GM21825 (cell line): ENCODE data around the gene SMIM28.
A peak's percentile ranks its signal among the peaks of the same experiment; 100 is the strongest.

Experiments used
- ATAC-seq: cut with Tn5 transposase; IDR thresholded peaks from one replicate; pipeline ENCODE4 v1.9.1; 2021; ENCODE audit warnings: mild to moderate bottlenecking, moderate library complexity; ENCODE audit not compliant: unreplicated experiment

The SMIM28 gene

GRCh38 chr6:138372711-138373463 lies 4.8 kb upstream of the SMIM28 start:
- no peak for ATAC-seq

GRCh38 chr6:138374230-138374629 lies 3.5 kb upstream of the SMIM28 start:
- no peak for ATAC-seq

GRCh38 chr6:138374815-138375214 lies 2.9 kb upstream of the SMIM28 start:
- ATAC-seq, result no peak

GRCh38 chr6:138377042-138377441 lies 663 bp upstream of the SMIM28 start:
- ATAC-seq, result no peak

- ATAC-seq, result no peak
Observed at GRCh38 chr6:138378463-138378862, 758 bp downstream of the SMIM28 start.

GRCh38 chr6:138382498-138383265 lies 5.0 kb downstream of the SMIM28 start:
- ATAC-seq, result no peak

GRCh38 chr6:138383776-138384175 lies 6.1 kb downstream of the SMIM28 start:
- ATAC-seq, result no peak

GRCh38 chr6:138386897-138387296 lies 9.2 kb downstream of the SMIM28 start:
- ATAC-seq, result no peak

- ATAC-seq, result no peak
Observed at GRCh38 chr6:138387577-138388368, 10.1 kb downstream of the SMIM28 start.

- no peak for ATAC-seq
Observed at GRCh38 chr6:138389551-138389950, 11.8 kb downstream of the SMIM28 start.

GRCh38 chr6:138393871-138394783 lies 16.4 kb downstream of the SMIM28 start:
- ATAC-seq, result no peak

- ATAC-seq, result no peak
Observed at GRCh38 chr6:138396709-138397108, 19.0 kb downstream of the SMIM28 start.

GRCh38 chr6:138397128-138398122 lies 19.7 kb downstream of the SMIM28 start:
- no peak for ATAC-seq

- ATAC-seq, result no peak
Observed at GRCh38 chr6:138400326-138400725, 22.6 kb downstream of the SMIM28 start.

GRCh38 chr6:138401960-138402837 lies 24.5 kb downstream of the SMIM28 start:
- ATAC-seq, result no peak

- ATAC-seq, result no peak
Observed at GRCh38 chr6:138402838-138403187, 25.1 kb downstream of the SMIM28 start.

GRCh38 chr6:138403324-138403800 lies 25.7 kb downstream of the SMIM28 start:
- peak; percentile 22 for ATAC-seq
